Panc1 (cell line): ENCODE data around the gene NASP. TPM values are rescaled to one million over a fixed set of nuclear protein-coding genes. Genes with fewer than 3 reads are reported as not detected.

Source experiments
- ATAC-seq: fragments of 200-7000 bp; cut with Tn5 transposase; 2 replicates; pipeline ENCODE4 v1.9.1; 2020; ENCODE audit warnings: mild to moderate bottlenecking, moderate library complexity
- BruUV-seq: library from RNA; stranded (reverse); fragments of 400-500 nt; replicated peaks from 2 replicates; lab custom pipeline; 2021; lab: Mats Ljungman, UMichigan
- CTCF ChIA-PET: fragments of 300-600 bp; sonication (Branson Sonifier 250); formaldehyde crosslinking; loops from one replicate; lab custom pipeline; 2022; ENCODE audit warnings: antibody characterized with exemption; lab: Charles Lee
- POLR2A ChIA-PET: fragments of 300-600 bp; sonication (Branson Sonifier 250); formaldehyde crosslinking; loops from one replicate; lab custom pipeline; 2022; ENCODE audit warnings: antibody characterized with exemption; lab: Charles Lee
- DNase-seq: peaks from one replicate; pipeline ENCODE4 v3.0.0-alpha.2; 2010; ENCODE audit warnings: low read depth, low spot score
- H3K27ac ChIP-seq: 2 replicates; pipeline ENCODE4 v1.5.1; 2011; ENCODE audit warnings: mild to moderate bottlenecking, low read length, inconsistent platforms
- H3K27me3 ChIP-seq: fragments of 200-500 bp; sonication (Bioruptor generic); 2 replicates; pipeline ENCODE4 v1.6.0; 2014; ENCODE audit warnings: low read length, inconsistent platforms; ENCODE audit not compliant: control insufficient read depth, insufficient read depth
- H3K36me3 ChIP-seq: fragments of 200-500 bp; sonication (Bioruptor generic); 2 replicates; pipeline ENCODE4 v1.5.1; 2014; ENCODE audit warnings: inconsistent platforms, mild to moderate bottlenecking, low read length, moderate library complexity; ENCODE audit not compliant: control insufficient read depth, insufficient read depth
- H3K4me1 ChIP-seq: 2 replicates; pipeline ENCODE4 v1.5.1; 2011; ENCODE audit warnings: inconsistent platforms, mild to moderate bottlenecking, low read length, moderate library complexity; ENCODE audit not compliant: control insufficient read depth, insufficient read depth
- H3K4me3 ChIP-seq, 2 experiments: 2 replicates each; pipeline ENCODE4 v1.5.1; 2011 to 2012; ENCODE audit warnings: low read depth in 2 of 2, low read length in 2 of 2, mild to moderate bottlenecking in 2 of 2, inconsistent platforms in 1 of 2, moderate library complexity in 1 of 2
- H3K9me3 ChIP-seq: fragments of 200-500 bp; sonication (Bioruptor generic); 2 replicates; pipeline ENCODE4 v1.5.1; 2014; ENCODE audit warnings: low read depth, mild to moderate bottlenecking, inconsistent platforms, low read length, moderate library complexity; ENCODE audit not compliant: control insufficient read depth, insufficient read depth
- POLR2AphosphoS5 ChIP-seq: IDR thresholded peaks from 2 replicates; pipeline ENCODE4 v1.6.1; 2012; ENCODE audit warnings: mild to moderate bottlenecking, low read depth, low read length, moderate library complexity
- REST ChIP-seq, 2 experiments: IDR thresholded peaks; 2 replicates each; pipeline ENCODE4 v1.6.1; 2011 to 2012; ENCODE audit warnings: low read depth in 2 of 2, control low read depth in 1 of 2, low read length in 1 of 2, mild to moderate bottlenecking in 1 of 2, moderate library complexity in 1 of 2; ENCODE audit not compliant: insufficient read depth in 1 of 2
- SIN3A ChIP-seq: IDR thresholded peaks from 2 replicates; pipeline ENCODE4 v1.6.1; 2012; ENCODE audit warnings: low read depth, mild to moderate bottlenecking, low read length, moderate library complexity, borderline replicate concordance; ENCODE audit not compliant: insufficient read depth
- TCF7L2 ChIP-seq: IDR thresholded peaks from 2 replicates; pipeline ENCODE4 v1.6.1; 2011; ENCODE audit warnings: mild to moderate bottlenecking, low read depth, low read length, inconsistent platforms
- in situ Hi-C: cut with HindIII; loops from 2 replicates; pipeline ENCODE4 v1.10.0; 2016; ENCODE audit warnings: low sequenced_read_pairs, low pct_unique_long_range_greater_than_20kb
- intact Hi-C: fragments of 100-400 bp; cut with micrococcal nuclease; formaldehyde crosslinking; loops from one replicate; pipeline ENCODE4 v1.10.0; 2022; ENCODE audit not compliant: unreplicated experiment
- total RNA-seq: library from RNA; stranded (reverse); gene quantifications from one replicate; pipeline ENCODE4 v1.2.1, GENCODE V29; 2021; ENCODE audit not compliant: unreplicated experiment
- TF ChIP-seq, protein P1 (sequence below): fragments of 450-650 bp; IDR thresholded peaks from 2 replicates; pipeline ENCODE4 v1.5.1; 2017; ENCODE audit warnings: mild to moderate bottlenecking

NASP gene
- total RNA-seq, 1 experiment from 2014 or later = 193 TPM

GRCh38 chr1:45666836-45667235 is 83.0 kb downstream of the NASP start:
- Histone ChIP-seq H3K27me3 (no peaks in the 10 kb centered on the region), H3K4me1 (no peaks in the 10 kb centered on the region), H3K36me3 (no peaks in the 10 kb centered on the region), H3K9me3 (no peaks in the 10 kb centered on the region), H3K27ac (no peak overlapping the region), H3K4me3 (no peak overlapping the region)
- ATAC-seq (no peak), DNase-seq (no peak)
- BruUV-seq = no TSS peak
- intact Hi-C loops (no loop called here), in situ Hi-C loops (no loop called here)
- ChIA-PET CTCF (no interaction called here), POLR2A (no interaction called here)
- TF ChIP-seq POLR2AphosphoS5 (no peak), SIN3A (no peak), REST (IDR thresholded peaks at IDR 0.05; ENCODE audit: insufficient read depth in 1 of 2, low read depth in 2 of 2, low read length in 1 of 2) (no peak), TCF7L2 (no peak)
- TF ChIP-seq, protein P1, sequence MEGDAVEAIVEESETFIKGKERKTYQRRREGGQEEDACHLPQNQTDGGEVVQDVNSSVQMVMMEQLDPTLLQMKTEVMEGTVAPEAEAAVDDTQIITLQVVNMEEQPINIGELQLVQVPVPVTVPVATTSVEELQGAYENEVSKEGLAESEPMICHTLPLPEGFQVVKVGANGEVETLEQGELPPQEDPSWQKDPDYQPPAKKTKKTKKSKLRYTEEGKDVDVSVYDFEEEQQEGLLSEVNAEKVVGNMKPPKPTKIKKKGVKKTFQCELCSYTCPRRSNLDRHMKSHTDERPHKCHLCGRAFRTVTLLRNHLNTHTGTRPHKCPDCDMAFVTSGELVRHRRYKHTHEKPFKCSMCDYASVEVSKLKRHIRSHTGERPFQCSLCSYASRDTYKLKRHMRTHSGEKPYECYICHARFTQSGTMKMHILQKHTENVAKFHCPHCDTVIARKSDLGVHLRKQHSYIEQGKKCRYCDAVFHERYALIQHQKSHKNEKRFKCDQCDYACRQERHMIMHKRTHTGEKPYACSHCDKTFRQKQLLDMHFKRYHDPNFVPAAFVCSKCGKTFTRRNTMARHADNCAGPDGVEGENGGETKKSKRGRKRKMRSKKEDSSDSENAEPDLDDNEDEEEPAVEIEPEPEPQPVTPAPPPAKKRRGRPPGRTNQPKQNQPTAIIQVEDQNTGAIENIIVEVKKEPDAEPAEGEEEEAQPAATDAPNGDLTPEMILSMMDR = no peak

DNA sequence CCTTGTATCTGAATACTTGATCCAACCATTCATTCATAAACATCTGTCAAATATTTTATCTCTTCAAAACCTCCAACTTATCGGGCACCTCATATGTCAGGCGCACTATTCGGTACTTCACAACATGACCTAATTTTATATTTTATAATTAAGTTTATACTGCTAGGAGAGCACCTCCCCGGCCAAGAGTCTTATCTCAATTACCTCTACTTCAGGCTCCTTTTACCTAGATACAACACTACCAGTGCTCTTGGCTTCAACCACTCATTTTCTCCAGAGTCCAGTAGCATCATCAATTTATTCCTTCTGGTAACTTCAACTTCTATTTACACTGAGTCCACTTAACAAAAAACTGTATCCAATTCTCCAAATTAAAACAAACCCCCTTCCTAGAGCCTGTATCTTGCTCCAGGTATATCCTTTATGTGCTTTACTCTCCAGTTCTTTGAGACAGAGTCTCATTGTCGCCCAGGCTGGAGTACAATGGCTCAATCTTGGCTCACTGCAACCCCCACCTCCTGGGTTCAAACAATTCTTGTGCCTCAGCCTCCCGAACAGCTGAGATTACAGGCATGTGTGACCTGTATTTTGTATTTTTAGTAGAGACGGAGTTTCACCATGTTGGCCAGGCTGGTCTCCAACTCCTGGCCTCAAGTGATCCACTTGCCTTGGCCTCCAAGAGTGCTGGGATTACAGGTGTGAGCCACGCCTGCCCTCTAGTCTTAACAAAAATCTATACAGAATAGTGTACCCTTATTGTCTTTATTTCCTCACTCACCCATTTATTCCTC is 83.7 kb downstream of the NASP start:
- DNase-seq = no peak

More for the DNA sequence above, 83.7 kb downstream of the NASP start:
- H3K36me3 ChIP-seq = no peaks in the 10 kb centered on the region
- intact Hi-C loops (no loop called here), in situ Hi-C loops (no loop called here)
- ChIA-PET POLR2A (no interaction called here), CTCF (no interaction called here)
- ATAC-seq = no peak
- H3K27ac ChIP-seq = no peak overlapping the region
- H3K4me3 ChIP-seq = no peak overlapping the region
- no peaks in the 10 kb centered on the region for H3K27me3 ChIP-seq
- TF ChIP-seq REST (IDR thresholded peaks at IDR 0.05; ENCODE audit: insufficient read depth in 1 of 2, low read depth in 2 of 2, low read length in 1 of 2) = no peak
- TF ChIP-seq, protein P1 = no peak
- no peak for TF ChIP-seq POLR2AphosphoS5
- no peak for TF ChIP-seq SIN3A
- no peak for TF ChIP-seq TCF7L2
- H3K4me1 ChIP-seq = no peaks in the 10 kb centered on the region
- no TSS peak for BruUV-seq
- H3K9me3 ChIP-seq = no peaks in the 10 kb centered on the region
